Stimulated activated CD4-positive, alpha-beta T cell treated with anti-CD3 and anti-CD28 coated beads, TNF-alpha, amount 100 ng/mL, for 4 hours (primary cell): Measurements from ENCODE around the gene DAGLA.
A peak's percentile ranks its signal among the peaks of the same experiment; 100 is the strongest.
"Not testable (repeated sequence)": the region's sequence is repeated elsewhere in the genome, so short reads cannot be mapped to it uniquely, and the experiment has no call there.

ENCODE experiments used
- DNase-seq, 3 experiments: peaks; one replicate each; pipeline ENCODE4 v3.0.0-alpha.2; 2020; ENCODE audit warnings: low read depth in 3 of 3

DAGLA gene

DNA sequence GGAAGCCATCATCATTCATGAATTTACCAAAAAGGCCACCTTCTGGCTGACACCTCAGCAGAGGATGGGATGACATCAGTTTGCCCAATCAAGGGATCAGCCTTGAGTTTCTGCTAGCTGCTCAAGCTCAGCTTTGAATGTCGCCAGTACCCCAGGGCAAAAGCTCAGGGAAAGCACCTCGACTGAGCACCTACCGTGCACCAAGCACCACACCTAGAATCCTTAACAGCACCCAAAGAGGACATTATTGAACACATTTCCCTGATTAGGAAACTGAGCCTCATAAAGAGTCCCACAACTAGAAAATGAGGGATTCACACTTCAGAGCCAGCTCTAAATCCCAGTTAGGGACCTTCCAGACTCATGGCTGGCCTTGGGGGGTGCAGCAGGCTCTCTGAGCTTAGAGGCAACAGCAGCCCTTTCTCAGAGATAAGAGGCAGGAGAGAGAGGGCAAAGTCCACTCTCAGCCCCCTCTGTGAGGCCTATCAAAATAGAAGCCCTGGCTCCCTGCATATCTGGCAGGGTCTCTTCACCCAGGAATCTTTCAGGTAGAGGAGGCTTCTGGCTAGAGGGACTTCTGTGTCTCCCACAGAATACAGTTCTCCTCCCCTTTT lies 13.4 kb upstream of the DAGLA start:
- DNase-seq = no peak

DNA sequence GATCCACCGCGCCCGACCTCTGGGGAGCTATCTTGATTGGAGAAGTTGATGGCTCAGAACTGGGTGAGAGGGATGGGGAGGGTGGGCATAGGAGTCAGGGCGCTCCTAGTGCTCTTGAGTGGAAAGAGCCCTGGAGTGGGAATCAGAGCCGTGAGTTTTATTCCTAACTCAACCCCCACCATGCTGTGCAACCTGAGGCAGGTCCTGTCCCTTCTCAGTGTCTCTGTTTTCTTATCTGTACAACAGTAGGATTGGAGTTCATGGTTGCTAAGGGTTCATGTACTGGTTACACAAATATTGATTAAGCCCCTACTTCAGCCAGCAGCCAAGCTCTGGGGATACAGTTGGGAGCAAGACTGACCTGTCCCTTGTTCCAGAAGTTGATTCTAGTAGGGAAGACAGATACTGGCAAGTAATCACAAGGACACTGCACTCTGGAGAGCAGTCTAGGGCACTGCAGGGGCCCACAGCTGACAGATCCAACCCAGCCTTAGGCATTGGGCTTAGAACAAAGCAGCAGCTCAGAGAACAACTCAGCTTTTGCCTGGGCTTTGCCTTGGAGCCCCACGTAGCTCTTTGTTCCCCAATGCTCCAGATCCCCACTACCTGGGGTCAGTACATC lies 12.4 kb upstream of the DAGLA start:
- no peak for DNase-seq

DNA sequence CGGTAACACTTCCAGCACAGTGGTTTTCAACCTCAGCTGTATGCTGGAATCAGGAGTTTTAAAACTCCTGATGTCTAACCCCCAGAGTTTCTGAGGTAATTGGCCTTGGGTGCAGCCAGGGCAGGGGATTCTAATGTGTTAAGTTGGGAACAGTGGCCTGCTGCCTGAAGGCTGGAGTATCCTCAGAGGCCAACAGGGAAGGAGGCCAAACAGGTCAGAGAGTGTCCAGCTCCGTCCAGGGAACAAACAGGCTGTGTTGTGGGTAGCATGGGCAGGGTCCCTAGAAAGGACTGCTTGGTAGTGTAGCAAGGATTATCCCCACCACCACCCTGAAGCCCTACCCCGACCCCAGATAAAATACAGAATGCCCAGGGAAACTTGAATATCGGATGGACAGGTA lies 10.8 kb upstream of the DAGLA start:
- no peak for DNase-seq

DNA sequence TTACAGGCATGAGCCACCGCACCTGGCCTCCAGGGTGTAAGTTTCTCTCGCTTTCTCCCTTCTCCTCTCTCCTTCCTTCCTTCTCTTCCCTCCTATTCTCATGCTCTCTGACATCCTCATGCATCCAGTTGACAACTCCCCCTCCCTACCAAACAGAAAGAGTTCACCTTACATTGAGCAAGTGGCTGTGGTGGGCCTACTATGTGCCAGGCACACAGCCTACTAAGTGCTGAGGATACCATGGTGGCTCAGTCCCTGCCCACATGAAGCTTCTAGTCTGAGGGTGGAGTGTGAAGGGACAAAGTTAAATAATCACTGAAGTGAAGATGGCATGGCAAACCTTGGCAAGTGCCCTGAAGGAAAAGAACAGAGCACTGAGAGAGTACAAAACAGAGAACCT lies 9.6 kb upstream of the DAGLA start:
- no peak for DNase-seq

DNA sequence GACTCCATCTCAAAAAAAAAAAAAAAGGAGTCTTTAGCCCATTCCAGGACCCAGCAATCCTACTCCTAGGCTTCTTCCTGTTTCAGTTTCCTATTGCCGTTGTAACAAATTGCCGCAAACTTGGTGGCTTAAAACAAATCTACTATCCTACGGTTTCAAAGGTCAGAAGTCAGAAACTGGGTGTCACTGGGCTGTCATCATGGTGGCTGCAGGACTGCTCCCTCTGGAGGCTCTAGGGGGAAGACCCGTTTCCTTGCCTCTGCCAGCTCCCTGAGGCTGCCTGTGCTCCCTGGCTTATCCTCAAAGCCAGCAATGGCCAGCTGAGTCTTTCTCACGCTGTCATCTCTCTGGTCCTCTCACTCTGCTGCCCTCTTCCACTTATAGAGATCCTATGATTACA lies 8.7 kb upstream of the DAGLA start:
- DNase-seq = no peak

DNA sequence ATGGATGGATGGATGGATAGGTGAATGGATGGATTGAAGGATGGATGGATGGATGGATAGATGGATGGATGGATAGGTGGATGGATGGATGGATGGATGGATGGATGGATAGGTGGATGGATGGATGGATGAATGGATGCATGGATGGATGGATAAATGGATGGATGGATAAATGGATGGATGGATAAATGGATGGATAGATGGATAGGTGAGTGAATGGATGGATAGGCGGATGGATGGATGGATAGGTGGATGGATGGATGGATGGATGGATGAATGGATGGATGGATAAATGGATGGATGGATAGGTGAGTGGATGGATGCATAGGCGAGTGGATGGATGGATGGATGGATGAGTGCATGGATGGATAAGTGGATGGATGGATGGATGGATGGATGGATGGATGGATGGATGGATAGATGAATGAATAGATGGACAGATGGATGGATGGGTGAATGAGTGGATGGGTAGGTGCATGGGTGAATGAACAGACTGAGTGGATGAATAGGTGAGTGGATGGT lies 6.2 kb upstream of the DAGLA start:
- DNase-seq = not testable (repeated sequence)

DNA sequence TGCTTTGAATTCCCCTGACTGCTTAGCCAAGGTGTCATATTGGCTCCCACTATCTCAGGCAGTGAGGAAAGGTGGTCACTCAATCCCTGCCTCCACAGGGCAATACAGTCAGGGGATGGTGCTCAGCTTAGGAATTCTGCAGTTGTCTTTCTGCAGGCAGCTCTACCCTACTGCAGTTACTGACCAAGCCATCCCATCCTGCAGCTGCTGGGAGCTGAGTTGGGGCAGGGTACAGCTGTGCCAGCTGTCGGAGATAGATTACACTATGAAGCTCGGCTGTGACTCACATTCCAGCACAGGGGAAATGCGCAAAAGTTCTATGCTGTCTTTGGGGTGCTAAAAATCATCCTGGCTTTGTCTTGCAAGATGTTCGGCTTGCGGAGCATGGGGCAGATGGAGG lies 4.4 kb upstream of the DAGLA start:
- DNase-seq = no peak

DNA sequence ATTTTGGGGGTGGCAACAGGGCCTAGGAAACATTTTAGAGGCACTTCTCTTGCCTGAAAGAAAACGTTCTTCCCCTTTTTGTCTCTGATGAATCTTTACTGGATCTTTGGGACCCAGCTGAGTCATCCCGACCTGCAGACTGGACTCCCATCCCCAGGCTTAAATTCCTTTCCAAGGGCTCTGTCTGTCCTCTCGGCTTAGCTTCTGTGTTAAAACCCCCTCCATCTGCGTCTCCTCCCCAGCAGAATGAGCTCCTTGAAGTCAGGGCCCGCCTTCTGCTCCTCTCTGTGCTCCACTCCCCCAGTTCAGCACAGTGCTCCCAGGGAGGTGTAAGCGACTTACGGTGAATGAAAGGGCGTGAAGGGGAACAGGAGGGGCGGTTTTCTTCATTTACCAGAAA lies 895 bp upstream of the DAGLA start:
- DNase-seq = no peak

DNA sequence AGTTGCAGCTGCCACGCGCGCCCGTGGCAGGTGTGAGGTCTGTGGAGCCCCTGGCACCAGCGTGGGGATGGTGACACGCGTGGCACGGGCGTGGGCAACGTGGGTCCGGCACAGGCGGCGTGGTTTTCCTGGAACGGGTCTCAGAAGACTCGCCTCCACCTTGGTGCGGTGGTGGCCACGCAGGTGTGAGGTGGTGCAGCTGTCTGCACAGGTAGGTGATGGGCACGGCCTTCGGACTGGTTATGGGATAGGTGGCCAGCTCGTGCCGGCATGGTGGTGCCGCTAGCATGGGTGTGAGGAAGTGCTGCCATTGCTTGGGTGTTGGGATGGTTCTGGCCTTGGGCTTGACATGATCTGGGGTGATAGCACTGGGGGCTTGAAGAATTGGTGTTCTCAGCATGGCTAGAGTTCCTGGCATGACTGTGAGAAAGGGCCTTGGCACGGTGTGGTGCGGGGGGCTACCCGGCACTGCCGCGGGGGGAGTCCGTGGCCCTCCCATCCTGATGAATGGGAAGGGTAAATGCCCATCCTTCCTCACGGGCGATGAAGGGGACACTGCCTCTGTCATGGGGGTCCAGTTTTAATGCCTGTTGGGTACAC lies 531 bp downstream of the DAGLA start:
- DNase-seq = no peak

DNA sequence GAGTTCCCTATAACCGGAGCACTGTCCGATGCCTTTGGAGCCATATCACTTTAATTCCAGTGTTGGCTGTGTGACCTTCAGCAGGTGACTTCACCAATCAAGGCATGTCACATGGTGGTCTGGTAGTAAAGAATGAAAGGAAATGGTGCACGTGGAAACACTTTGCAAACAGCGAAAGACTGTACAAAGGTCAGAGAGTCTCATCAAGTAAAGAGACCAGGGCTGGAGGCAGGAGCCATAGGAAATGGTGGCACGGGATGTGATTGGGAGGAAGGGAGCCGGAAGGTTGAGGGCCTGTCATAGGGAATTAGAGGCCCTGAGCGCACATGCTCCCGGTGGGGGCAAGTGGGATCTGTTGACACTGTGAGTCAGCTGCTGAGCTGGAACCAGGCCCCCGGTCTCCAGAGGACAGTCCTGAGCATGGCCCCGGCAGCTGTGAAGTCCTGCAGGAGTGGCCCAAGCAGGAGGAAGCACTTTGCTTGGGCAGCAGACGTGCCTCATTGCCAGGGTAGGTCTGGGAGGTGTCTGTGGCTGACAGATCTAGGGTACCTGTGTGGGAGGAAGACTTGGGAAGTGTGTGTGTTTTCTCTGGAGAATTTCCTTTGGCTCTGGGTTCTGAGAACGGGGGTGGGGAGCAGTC lies 2.0 kb downstream of the DAGLA start:
- no peak for DNase-seq

DNA sequence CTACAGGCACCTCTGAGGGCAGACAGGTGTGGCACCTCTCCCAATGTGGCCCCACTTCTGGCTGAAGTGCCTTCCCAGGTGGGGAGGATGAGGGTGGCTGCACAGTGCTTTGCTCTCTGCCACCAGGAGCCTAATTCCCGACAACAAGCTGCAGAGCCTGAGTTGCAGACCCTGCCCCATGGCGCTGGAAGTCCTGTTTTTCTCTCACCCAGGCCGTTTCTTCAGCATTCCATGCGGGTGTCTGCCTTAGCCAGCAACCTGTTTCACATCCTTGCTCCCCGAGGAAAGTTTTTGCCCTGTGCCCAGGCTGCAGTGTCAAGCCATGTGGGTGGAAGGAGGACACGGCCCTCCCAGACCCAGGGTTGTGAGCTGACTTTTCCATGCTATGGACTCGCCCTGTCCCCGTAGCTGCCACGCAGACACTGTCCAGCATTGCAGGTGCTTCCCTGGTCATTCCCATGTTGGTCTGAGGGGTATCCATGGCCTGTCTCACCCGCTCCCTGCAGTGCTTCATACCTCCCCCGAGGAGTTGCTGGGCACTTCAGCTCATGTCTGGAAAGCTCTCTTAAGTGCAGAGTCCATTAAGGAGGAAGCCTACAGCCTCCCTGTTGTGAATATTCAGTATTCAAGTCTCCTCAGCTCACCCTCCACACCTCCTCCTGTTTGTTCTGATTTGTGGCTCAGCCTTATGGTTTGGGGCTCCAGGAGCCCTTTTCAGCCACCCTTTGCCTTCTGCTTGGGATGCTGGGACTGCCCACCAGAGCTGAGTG lies 2.9 kb downstream of the DAGLA start:
- no peak for DNase-seq

DNA sequence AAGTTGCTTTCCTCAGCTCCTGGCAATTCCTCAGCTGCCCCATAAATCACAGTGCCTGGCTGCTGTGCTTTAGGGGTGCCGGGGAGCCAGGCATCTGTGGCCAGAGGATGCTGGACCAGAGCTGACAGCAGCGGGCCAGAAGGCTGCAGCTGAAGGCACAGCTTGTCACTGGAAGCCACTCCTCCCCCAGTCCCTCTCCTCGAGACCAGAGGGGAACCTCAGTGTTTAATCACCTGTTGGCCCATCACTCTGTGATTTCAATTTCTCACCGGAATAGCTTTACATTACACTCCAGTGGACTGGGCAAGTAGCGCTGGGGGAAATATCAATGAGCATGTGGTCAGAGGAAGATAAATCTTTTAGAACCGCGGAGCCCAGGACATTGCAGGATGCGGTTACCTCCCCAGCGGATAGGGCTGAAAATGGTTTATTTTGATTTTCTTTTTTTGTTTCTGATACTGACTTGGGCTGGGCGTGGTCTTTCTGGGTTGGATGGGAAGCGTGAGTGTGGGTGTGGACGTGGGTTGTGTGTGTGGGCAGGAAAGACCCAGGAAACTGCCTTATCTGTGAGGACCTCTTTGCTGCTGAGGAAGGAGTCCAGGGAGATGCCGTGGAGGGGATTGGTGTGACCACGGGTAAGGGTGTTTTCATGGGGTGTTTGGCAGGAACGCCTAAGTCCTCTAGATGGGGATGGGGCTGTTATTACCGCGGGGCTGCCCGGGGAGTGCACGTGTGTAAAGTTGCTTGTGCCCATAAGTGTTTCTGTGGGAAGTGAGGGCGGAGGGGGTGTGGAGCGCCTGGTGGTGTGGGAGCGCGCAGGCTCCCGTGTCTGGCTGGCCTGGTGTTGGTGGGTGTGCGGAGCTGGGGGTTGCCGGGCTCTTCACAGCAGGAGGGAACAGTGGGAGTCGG lies 4.0 kb downstream of the DAGLA start:
- DNase-seq = peak in 2 of 3 experiments; percentile 22 to 35

DNA sequence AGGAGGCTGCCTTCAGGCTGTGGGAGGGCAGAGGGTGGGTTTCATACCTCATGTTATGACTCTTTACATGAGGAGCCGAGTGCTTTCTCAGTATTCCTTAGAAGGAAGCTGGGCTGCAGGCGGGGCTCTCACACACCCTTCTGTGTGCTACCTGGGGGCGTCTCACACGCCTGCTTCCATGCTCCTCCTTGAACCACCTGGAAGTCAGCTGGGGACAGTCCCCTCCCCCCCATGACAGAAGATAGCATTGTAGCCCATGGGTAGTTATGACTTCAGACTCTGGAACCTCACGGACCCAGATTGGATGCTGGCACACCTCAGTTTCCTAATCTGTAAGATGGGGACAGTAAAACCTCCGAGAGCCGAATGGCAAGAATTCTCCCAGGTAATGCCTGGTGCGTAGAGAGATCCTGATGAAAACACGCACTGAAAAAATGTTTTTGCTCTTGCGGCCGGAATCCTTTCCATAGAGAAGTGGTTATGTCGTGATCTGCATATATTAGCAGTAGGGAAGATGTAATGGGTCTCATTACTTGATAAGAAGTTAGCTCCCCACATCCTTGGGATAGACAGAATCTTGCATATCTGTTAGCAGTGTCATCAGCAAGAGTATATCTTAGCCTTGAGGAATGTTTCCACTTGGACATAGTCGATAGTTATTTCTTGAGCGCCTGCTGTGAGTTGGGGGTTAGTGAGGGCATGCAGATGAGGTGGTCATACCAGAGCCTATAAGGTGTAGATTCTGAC lies 4.9 kb downstream of the DAGLA start:
- DNase-seq = no peak

DNA sequence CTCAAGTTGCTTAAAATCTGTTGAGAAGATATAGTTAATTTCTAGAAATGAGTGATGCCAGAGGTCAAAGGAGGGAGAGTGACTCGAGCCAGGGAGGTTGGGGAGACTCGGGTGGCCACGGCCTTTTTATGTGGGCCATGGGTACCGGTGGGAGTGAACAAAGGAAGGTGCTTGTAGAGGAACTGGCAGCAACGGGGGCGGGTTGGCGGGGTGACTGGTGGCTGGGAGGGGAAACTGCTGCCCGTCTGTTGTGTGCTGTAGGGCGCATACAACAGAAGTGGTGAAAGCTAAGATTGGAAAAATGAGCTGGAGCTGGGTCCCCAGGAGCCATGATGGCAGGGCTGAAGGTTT lies 5.4 kb downstream of the DAGLA start:
- no peak for DNase-seq

DNA sequence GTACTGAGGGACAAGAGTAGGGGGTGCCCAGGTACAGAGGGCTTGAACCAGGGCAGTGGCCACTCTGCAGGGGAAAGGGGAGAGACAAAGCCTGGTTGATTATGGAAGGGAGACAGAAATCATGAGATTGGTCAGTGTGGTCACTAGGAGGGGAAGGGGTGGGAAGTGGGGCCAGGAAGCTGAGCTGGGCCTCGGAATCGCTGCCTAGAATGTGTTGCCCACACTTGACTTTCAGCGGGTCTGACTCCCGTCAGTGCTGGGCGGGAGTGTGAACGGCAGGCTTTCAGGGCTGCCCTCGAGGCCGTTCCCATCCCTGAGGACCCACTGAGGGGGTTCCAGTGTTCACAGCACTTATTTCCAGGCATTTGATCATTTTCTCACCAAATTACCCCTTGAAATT lies 5.9 kb downstream of the DAGLA start:
- no peak for DNase-seq

DNA sequence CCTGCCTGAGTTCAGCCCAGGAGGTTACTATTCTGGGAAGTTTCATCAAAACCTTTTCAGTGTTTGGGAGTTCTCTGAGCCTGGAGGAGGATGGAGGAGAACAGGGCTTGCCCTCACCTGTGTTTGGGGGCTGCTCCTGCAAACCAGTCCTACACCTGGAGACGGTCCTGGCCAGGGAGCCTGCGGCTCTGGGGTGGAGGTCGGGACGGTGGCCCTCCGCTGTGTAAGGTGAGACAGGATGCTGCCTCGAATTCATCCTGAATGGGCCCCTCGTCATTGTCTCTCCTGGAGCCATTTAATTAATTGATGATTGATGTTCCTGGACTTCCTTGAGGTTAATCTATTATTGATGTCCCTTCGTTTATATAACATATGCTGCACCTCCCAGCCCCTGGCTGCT lies 6.3 kb downstream of the DAGLA start:
- DNase-seq = no peak

DNA sequence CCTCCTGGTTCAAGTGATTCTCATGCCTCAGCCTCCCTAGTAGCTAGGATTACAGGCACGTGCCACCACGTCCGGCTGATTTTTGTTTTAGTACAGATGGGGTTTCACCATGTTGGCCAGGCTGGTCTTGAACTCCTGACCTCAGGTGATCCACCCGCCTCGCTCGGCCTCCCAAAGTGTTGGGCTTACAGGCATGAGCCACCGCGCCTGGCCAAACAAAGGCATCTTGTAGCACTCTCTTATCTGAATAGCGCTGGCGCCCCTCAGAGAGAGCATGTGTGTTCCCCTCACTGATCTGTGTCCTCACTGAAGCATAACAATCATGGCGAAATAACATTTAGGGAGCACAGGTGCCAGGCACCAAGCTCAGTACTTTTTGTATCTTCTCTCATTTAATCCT lies 7.2 kb downstream of the DAGLA start:
- no peak for DNase-seq

DNA sequence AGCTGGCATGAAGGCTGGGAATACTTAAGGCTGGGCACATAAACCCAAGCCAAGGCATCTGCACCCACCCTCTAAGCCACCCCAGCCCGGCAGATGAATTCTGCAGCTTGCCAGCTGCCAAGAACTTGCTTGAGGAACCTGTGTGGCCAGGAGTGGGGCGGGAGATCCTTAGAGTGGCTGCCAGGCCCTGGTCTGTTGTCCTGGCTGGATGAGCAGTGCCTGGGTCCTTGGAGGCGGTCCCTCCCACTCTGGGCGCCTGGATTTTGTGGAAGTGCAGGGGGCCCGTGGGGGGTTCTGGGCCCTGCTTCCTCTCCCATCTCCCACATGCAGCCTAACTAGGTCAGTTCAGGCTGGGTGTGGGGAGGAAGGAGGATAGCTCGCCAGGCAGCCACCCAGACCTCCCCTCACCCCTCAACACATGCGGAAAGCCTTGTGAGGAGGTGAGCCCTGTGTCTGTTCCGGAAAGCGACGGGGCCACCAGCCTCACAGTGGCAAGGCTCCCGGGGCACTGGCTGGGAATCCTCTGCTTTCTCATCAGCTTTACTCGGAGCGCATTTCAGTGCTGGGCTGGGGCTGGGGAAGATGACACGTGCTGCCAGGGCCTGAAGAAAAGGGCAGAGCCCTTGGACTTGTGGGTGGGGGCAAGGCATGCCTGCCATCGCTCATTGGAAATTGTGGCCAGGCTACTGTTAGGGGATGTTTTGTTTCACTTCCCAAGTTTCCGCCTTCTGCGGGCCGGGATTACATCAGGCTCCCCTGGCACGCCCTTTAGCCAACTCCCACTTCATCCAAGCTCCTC lies 8.4 kb downstream of the DAGLA start:
- no peak for DNase-seq

DNA sequence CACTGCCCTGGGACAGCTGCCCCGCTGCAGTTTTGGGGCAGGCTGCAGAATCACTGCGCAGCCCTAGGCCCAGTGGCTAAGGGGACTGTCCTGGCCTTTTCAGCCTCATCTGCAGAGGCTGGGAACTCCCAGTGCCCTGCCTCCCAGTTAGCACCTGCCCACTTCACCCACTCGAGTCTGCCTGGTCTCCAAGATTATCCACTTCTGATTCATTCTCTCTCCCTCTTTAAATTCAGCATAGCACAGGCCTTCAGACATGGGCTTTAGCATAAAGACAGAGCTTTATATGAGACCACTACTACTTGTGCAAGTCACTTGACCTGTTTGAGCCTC lies 8.9 kb downstream of the DAGLA start:
- no peak for DNase-seq
